ENCODE measurements around the gene SELENOF.
"Not testable (repeated sequence)": the region's sequence is repeated elsewhere in the genome, so short reads cannot be mapped to it uniquely, and the experiment has no call there.

The SELENOF gene

GRCh38 chr1:86915737-86916235, 1.9 kb upstream of the SELENOF start:
- no peak for DNase-seq

DNA sequence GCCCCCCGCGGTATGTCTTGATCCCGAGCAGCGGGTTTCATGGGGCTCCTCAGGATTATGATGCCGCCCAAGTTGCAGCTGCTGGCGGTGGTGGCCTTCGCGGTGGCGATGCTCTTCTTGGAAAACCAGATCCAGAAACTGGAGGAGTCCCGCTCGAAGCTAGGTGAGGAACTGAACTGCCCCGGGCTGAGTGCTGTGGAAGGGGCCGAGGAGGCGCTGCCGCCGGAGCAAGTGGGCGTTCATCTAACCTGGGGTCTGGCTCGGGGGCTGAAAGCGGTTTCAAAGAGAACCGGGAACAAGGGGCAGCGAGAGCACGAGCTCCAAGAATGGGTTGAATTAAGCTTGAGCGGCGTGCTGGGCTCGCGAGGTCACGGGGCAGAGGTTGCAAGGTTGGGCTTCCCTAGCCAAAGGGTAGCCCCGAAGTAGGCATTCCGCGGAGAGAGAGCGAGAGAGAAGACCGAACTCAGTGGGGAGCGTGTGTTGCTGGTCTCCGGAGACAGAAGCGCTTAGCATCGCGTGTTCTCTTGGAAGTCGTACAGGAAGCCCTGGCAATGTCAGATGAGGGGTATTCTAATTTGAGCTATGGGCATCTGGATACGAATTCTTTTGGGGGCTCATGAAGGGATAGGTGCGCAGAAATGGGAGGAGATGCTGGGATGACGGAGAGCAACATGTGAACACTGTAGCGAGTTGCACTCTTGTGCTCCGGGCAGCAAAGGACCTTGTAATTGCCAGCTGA, 1.2 kb upstream of the SELENOF start:
- peak; percentile 47 for DNase-seq

DNA sequence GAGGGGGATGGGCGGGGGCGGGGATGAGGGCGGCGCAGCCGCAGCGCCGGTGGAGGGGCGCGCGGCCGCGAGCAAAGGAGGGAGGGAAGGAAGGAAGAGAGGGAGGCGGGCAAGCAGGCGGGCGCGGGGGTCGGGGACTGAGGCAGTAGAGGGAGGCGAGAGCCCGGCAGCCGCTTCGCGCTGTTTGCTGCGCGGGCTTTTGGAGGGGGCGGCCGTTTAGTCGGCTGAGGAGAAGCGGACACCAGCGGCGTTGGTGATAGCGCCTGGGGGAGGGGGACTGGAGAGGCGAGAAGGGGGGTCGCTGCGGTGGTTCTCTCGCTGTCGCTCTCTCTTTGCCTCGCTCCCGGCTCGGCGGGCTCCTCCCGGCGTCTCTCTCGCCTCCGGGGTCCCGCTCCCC, 673 bp upstream of the SELENOF start, which contains the start of gene HS2ST1:
HS2ST1 (plus strand) TSS at position 35 of the 397 bp plus-strand sequence.
- no peak for DNase-seq

DNA sequence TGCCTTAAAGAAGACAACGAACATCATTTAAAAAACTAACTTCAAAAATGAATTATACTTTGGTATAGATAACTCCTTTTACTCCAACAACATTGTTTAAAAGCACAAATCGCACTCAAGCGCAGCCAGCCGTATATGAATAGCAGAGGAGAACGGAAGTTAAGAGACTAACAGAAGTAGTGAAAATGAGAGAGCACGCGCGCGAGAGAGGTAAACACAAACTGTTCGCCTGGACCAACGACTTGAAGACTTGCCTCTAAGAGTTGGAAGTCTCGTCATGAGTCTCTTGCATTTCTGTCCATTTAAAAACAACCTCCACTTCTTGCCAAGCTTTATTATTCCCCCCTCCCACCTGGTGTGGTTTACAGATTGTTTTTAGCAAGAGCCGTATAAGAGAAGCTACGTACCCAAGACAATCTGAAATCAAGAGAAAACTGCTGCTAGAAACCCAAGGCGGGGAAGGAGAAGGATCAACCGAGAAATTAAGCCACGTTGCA, 479 bp downstream of the SELENOF start:
- peak; percentile 40 for DNase-seq

- DNase-seq, result no peak
Observed at GRCh38 chr1:86912281-86912900, 1.5 kb downstream of the SELENOF start.

DNA sequence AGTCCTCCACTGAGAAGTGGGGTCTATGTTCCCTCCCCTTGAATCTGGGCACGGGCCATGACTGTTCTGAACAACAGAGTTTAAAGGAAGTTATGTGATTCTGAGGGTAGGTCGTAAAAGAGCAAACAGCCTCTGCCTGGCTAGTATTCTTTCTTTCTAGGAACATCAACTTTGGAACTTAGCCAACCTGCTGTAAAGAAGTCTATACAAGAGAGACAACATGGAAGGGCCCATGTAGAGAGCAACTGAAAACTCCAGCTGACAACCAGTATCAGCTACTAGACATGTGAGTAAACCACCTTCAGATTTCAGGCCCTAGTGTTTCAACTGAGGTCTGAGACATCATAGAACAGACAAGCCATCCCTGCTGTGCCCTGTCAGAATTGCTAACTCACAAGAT, 7.5 kb downstream of the SELENOF start:
- DNase-seq, result no peak

DNA sequence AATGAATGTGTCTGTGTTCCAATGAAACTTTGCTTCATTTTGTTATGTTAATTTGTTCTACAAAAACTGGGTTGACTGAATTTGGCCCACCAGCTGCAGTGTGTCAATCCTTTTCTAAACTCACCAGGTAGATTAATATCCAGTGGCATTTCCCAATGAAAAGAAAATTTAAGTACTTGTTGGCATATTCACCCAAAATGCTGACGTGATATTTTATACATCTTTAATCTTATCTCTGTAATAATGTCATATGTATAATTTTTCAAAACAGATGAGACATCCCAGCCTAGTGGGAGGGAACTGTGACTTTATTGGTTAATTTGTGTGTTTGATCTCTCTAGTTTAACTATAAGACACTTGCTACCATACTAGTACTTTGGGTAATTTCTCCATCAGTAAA, 8.1 kb downstream of the SELENOF start:
- DNase-seq, result no peak

DNA sequence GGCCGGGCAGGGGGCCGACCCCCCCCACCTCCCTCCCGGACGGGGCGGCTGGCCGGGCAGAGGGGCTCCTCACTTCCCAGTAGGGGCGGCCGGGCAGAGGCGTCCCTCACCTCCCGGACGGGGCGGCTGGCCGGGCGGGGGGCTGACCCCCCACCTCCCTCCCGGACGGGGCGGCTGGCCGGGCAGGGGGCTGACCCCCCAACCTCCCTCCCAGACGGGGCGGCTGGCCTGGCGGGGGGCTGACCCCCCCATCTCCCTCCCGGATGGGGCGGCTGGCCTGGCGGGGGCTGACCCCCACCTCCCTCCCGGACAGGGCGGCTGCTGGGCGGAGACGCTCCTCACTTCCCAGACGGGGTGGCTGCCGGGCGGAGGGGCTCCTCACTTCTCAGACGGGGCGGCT, 14.5 kb downstream of the SELENOF start:
- DNase-seq, result not testable (repeated sequence)

DNA sequence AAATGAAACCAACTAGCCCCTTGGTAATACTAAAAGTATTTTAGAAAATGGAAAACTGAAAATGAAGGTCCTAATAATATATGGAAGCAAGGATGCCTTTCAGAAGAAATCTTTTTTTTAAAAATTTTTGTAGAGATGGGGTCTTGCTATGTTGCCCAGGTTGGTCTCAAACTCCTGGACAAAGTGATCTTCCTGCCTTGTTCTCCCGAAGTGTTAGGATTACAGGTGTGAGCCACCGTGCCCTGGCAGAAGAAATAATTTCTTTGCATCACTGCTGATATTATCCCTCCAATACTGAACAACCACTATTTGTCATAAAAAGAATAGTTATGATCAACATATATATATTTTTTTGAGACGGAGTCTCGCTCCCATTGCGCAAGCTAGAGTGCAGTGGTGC, 25.6 kb downstream of the SELENOF start:
- no peak for DNase-seq

- no peak for DNase-seq
Observed at GRCh38 chr1:86887479-86888162, 26.3 kb downstream of the SELENOF start.

GRCh38 chr1:86875722-86876121, 38.2 kb downstream of the SELENOF start:
- DNase-seq, result no peak

- no peak for DNase-seq
Observed at GRCh38 chr1:86872086-86872485, 41.8 kb downstream of the SELENOF start.

DNA sequence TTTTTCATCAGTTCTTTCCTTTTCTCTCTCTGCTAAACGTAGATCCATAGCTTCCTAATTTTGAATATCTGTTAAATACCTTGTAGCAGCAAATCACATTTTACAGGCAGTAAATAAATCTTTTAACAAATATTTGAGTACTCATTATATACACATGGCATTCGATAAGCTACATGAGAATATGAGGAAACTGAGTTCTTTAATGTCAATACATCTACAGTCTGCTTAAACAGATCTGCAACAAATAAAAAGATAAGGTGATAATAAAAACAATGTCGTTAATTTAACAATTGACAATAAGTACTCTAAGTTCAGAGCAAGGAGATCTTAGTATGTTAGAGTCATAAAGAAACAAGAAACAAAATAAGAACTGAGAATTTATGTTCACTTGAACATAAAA, 42.9 kb downstream of the SELENOF start:
- DNase-seq, result no peak

- no peak for DNase-seq
Observed at GRCh38 chr1:86868477-86868876, 45.4 kb downstream of the SELENOF start.

GRCh38 chr1:86867278-86867677, 46.6 kb downstream of the SELENOF start:
- DNase-seq, result not testable (repeated sequence)

GRCh38 chr1:86866665-86867064, 47.3 kb downstream of the SELENOF start:
- DNase-seq, result no peak

GRCh38 chr1:86865973-86866637, 47.8 kb downstream of the SELENOF start:
- DNase-seq, result no peak

- no peak for DNase-seq
Observed at GRCh38 chr1:86862920-86863319, 51.0 kb downstream of the SELENOF start.

- DNase-seq, result no peak
Observed at GRCh38 chr1:86861424-86861823, 52.5 kb downstream of the SELENOF start.

DNA sequence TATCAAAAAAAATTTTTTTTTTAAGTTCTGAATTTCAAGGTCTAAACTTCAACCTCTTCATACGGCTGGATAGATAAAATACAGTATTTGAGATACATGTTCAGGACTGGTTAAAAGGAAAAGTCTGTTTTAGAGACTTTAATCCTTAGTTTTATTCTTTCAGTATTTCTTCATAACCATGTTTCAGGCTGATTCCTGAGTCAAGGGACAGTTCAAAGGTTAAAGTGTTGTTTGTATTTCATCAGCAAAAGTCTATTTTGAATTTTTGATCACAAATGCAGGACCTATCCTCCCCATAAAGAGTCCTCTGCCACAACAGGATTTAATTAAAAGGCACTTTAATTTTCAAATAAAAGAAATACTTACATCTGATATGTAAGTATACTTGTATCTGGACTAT, 53.5 kb downstream of the SELENOF start:
- DNase-seq, result no peak

DNA sequence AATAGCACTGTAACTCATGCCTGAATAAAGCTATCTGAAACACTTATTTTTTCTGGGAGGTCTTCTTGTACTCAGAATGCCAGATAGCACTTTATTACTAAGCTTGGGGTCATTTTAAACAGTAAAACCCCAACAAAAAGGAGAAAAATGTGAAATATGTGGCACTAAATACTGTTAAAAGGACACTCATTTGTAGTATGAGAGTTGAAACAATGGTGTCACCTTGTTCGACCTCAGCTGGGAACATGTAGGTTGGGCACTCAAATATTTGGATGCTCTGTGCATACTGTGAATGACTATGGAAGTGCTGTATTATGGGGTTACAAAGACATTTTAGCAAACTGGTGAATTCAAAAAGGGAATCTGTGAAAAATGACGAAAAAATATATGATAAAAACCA, 53.9 kb downstream of the SELENOF start:
- no peak for DNase-seq

- no peak for DNase-seq
Observed at GRCh38 chr1:86858524-86859261, 55.2 kb downstream of the SELENOF start.
